Measurements from ENCODE around the gene TOMT.
A peak's percentile ranks its signal among the peaks of the same experiment; 100 is the strongest.

TOMT gene

GRCh38 chr11:72084076-72084475 lies 21.6 kb upstream of the TOMT start:
- ChIA-PET POLR2A (interaction anchor here (0.7 kb wide), 1 partner anchor 58 kb away, joined by 3 read pairs; no protein-coding TSS in a partner anchor), CTCF (interaction anchor here (0.9 to 4.8 kb wide), 5 partner anchors 14 to 69 kb away, joined by 3 to 52 read pairs (median 6); no protein-coding TSS in a partner anchor)
- TF ChIP-seq CTCF (IDR thresholded peaks at IDR 0.05; ENCODE audit: control extremely low read depth, extremely low read depth, low read depth, missing control alignments): no peak
- DNase-seq (ENCODE audit: extremely low spot score): no peak

- ChIA-PET CTCF (interaction anchor here (1.2 to 4.8 kb wide), 7 partner anchors 13 to 69 kb away, joined by 3 to 52 read pairs (median 10); no protein-coding TSS in a partner anchor), POLR2A (interaction anchor here (0.7 kb wide), 1 partner anchor 58 kb away, joined by 3 read pairs; no protein-coding TSS in a partner anchor)
- DNase-seq (ENCODE audit: extremely low spot score): no peak
- no peak for TF ChIP-seq CTCF (IDR thresholded peaks at IDR 0.05; ENCODE audit: control extremely low read depth, extremely low read depth, low read depth, missing control alignments)
These were observed 20.8 kb upstream of the TOMT start for GRCh38 chr11:72084965-72085364.

- DNase-seq (ENCODE audit: extremely low spot score): no peak
- POLR2A ChIA-PET: interaction anchor here (0.6 kb wide), 1 partner anchor 27 kb away, joined by 3 read pairs; the partner anchor contains the start of gene ANAPC15
- CTCF ChIA-PET: interaction anchor here (1.2 to 4.8 kb wide), 11 partner anchors 11 to 108 kb away, joined by 3 to 52 read pairs (median 7); no protein-coding TSS in a partner anchor
- TF ChIP-seq CTCF (IDR thresholded peaks at IDR 0.05; ENCODE audit: control extremely low read depth, extremely low read depth, low read depth, missing control alignments): no peak
These were observed 19.9 kb upstream of the TOMT start for GRCh38 chr11:72085621-72086351.

GRCh38 chr11:72088076-72088808 lies 17.5 kb upstream of the TOMT start:
- CTCF ChIA-PET: interaction anchor here (2.8 to 4.1 kb wide), 2 partner anchors 20 to 63 kb away, joined by 8 to 49 read pairs; no protein-coding TSS in a partner anchor
- no peak for TF ChIP-seq CTCF (IDR thresholded peaks at IDR 0.05; ENCODE audit: control extremely low read depth, extremely low read depth, low read depth, missing control alignments)
- DNase-seq (ENCODE audit: extremely low spot score): no peak
- POLR2A ChIA-PET: no interaction called here

GRCh38 chr11:72091292-72091691 lies 14.4 kb upstream of the TOMT start:
- DNase-seq (ENCODE audit: extremely low spot score): peak; percentile 78
- CTCF ChIA-PET: interaction anchor here (0.7 to 10.3 kb wide), 29 partner anchors 9 to 339 kb away, joined by 3 to 208 read pairs (median 7); partner anchors contain the start of genes ANAPC15, FOLR3, LAMTOR1 and TOMT
- TF ChIP-seq CTCF (IDR thresholded peaks at IDR 0.05; ENCODE audit: control extremely low read depth, extremely low read depth, low read depth, missing control alignments): peak; percentile 79
- POLR2A ChIA-PET: interaction anchor here (0.9 to 1.0 kb wide), 2 partner anchors 9 to 11 kb away, joined by 3 read pairs; partner anchors contain the start of gene LAMTOR1

- POLR2A ChIA-PET: interaction anchor here (0.6 to 1.0 kb wide), 2 partner anchors 30 to 1045 kb away, joined by 3 read pairs; no protein-coding TSS in a partner anchor
- no peak for DNase-seq (ENCODE audit: extremely low spot score)
- CTCF ChIA-PET: interaction anchor here (1.2 to 10.3 kb wide), 5 partner anchors 8 to 75 kb away, joined by 3 to 208 read pairs (median 50); no protein-coding TSS in a partner anchor
- TF ChIP-seq CTCF (IDR thresholded peaks at IDR 0.05; ENCODE audit: control extremely low read depth, extremely low read depth, low read depth, missing control alignments): no peak
These were observed 7.0 kb upstream of the TOMT start for GRCh38 chr11:72098741-72099140.

Measured in GM10248 (cell line).